ENCODE data around the gene TSPAN16. TPM values are rescaled to one million over a fixed set of nuclear protein-coding genes. Genes with fewer than 3 reads are reported as not detected.
A peak's percentile ranks its signal among the peaks of the same experiment; 100 is the strongest.
"Not testable (repeated sequence)": the region's sequence is repeated elsewhere in the genome, so short reads cannot be mapped to it uniquely, and the experiment has no call there.

TSPAN16 gene
- total RNA-seq, 1 experiment from 2014 or later = not detected

DNA sequence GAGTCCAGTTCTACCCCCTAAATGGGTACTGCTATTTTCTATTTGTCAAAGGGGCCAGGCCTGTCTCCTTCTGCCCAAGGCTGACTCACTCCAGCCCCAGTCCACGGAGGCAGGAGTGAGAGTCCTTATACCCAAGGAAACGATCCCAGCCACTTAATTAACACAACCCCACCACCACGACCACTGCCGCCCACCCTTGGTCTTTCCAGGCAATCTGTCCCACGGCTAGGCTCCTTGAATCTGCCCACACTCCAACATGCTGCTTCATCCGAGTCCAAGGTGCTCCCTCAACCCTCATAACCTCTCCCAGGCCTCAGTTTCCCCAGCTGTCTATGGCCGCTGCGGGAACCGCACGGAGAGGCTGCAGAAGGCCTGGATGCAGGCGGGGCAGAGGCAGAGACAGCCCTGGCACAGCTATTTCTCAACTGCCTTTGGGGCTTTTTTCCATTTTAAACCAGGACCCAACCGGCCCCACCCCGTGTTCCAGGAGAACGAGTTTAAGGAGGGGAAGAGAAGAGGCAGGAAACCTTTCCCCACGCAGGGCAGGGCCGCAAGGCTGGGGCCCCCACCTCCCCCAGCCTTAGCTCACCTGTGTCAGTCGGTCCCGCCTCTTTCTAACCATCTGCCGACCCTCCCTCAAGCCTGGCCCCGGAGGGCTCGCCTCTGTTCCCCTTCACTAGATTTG lies 42.8 kb downstream of the TSPAN16 start:
- H3K27me3 ChIP-seq = peaks cover 12% of the 10 kb centered on the region; the same call in 1 of the 2 replicates
- H3K9me3 ChIP-seq (replicated peaks) = no peaks in the 10 kb centered on the region
- H3K27ac ChIP-seq = no peak overlapping the region
- peaks cover 4% of the 10 kb centered on the region; the same call in 1 of the 2 replicates for H3K4me1 ChIP-seq
- H3K4me3 ChIP-seq = no peak overlapping the region
- H3K36me3 ChIP-seq = no peaks in the 10 kb centered on the region
- no peak for DNase-seq

DNA sequence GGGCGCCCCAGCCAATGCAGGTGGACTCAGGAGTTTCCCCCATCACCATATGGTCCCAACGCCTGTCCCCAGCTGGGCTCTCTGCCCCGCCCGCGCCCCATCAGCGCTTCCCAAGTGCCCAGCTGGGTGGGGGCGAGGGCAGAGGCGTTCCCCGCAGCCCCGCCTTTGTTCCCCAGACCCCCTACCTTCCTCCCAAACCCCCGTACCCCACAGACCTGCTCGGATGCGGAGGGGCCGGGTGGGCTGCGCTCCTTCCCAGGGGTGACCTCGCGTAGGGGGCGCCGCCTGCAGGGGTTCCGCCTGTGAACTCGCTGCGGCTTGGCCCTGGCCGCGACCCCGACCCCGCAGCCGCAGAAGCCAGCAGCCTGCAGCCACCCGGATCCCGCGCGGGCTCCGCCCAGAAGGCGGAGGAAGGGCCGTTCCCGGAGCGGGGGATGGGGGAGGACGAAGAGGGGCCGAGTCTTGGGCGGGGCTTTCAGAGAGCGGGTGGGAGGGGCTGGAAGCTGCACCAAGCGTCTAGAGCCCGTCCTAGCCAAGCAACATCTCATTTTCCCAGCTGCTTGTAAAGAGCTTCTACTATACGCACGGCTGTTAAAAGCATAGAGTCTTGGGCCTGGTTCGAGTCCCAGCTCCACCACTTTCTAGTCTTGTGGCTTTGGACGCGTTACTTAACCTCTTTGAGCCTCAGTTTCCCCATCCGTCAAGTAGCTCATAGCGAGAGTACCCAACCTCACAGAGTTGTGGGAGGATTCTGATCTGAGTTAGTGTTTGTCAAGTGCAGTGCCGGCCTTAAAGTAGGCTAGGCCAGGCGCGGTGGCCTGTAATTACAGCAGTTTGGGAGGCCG lies 43.5 kb downstream of the TSPAN16 start, which contains the start of gene RAB3D:
RAB3D (minus strand) TSS at position 404 of the 845 bp plus-strand sequence. CDS start 2,258 bp downstream, outside the sequence.
- peak within 1 kb of the TSS; percentile 34; the same call in 1 of the 2 replicates for H3K4me3 ChIP-seq
- peaks cover 12% of the 10 kb centered on the region; the same call in 1 of the 2 replicates for H3K27me3 ChIP-seq
- H3K36me3 ChIP-seq = no peaks in the 10 kb centered on the region
- H3K4me1 ChIP-seq = peaks cover 6% of the 10 kb centered on the region
- H3K27ac ChIP-seq = no peak within 1 kb of the TSS
- peak; percentile 85 to 86 for DNase-seq
- H3K9me3 ChIP-seq (replicated peaks) = no peaks in the 10 kb centered on the region

DNA sequence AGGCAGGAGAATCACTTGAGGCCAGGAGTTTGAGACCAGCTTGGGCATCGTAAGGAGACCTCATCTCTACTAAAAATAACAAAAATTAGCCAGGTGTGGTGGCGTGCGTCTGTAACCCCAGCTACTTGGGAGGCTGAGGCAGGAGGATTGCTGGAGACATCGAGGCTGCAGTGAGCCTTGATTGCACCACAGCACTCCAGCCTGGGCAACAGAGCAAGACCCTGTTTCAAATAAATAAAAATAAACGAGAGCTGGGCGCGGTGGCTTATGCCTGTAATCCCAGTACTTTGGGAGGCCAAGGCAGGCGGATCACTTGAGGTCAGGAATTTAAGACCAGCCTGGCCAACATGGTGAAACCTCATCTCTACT lies 44.1 kb downstream of the TSPAN16 start:
- not testable (repeated sequence) for H3K4me1 ChIP-seq; H3K9me3 ChIP-seq (replicated peaks); H3K4me3 ChIP-seq; H3K27ac ChIP-seq; DNase-seq; H3K36me3 ChIP-seq
- peaks cover 12% of the 10 kb centered on the region; the same call in 1 of the 2 replicates for H3K27me3 ChIP-seq

DNA sequence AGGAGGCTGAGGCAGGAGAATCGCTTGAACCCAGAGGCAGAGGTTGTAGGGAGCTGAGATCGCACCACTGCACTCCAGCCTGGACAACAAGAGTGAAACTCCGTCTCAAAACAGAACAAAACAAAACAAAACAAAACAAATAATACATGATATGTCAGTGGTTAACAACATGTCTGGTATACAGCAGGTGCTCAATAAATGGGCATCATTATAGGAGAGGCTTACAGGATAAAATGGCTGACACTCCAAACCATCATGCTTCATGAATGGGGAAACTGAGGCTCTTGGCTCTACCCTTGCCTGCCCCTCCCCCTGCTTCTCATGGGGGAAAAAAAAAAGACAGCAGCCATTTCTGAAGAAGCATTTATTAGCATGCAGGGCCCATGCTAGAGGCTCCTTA lies 46.5 kb downstream of the TSPAN16 start:
- Histone ChIP-seq H3K4me1 (peaks cover 12% of the 10 kb centered on the region), H3K4me3 (no peak overlapping the region), H3K27ac (no peak overlapping the region), H3K27me3 (peaks cover 12% of the 10 kb centered on the region; the same call in 1 of the 2 replicates), H3K36me3 (no peaks in the 10 kb centered on the region), H3K9me3 (replicated peaks) (no peaks in the 10 kb centered on the region)
- DNase-seq = no peak

- no peaks in the 10 kb centered on the region for H3K9me3 ChIP-seq (replicated peaks)
- no peaks in the 10 kb centered on the region for H3K36me3 ChIP-seq
- H3K27ac ChIP-seq = no peak overlapping the region; the same call in 1 of the 2 replicates
- DNase-seq = no peak
- H3K4me1 ChIP-seq = peaks cover 8% of the 10 kb centered on the region
- H3K27me3 ChIP-seq = no peaks in the 10 kb centered on the region
- peak overlapping the region; percentile 68 for H3K4me3 ChIP-seq
Observed at GRCh38 chr19:11345122-11345803, 49.3 kb downstream of the TSPAN16 start.

GRCh38 chr19:11346104-11346940 lies 50.4 kb downstream of the TSPAN16 start, which contains the start of the genes CCDC159 and TMEM205:
Gene CCDC159, plus strand, starts transcription at chr19:11346519. Its CDS starts 88 bp downstream, at chr19:11346607.
Gene TMEM205, minus strand, starts transcription at chr19:11346268. Its CDS starts 649 bp downstream, at chr19:11345619.
- H3K9me3 ChIP-seq (replicated peaks) = no peaks in the 10 kb centered on the region
- peak; percentile 99 for DNase-seq
- H3K27ac ChIP-seq = peak within 1 kb of the TSS; percentile 39; the same call in 1 of the 2 replicates
- H3K4me3 ChIP-seq = peak within 1 kb of the TSS; percentile 68
- no peaks in the 10 kb centered on the region for H3K27me3 ChIP-seq
- H3K36me3 ChIP-seq = no peaks in the 10 kb centered on the region
- peaks cover 8% of the 10 kb centered on the region for H3K4me1 ChIP-seq

DNA sequence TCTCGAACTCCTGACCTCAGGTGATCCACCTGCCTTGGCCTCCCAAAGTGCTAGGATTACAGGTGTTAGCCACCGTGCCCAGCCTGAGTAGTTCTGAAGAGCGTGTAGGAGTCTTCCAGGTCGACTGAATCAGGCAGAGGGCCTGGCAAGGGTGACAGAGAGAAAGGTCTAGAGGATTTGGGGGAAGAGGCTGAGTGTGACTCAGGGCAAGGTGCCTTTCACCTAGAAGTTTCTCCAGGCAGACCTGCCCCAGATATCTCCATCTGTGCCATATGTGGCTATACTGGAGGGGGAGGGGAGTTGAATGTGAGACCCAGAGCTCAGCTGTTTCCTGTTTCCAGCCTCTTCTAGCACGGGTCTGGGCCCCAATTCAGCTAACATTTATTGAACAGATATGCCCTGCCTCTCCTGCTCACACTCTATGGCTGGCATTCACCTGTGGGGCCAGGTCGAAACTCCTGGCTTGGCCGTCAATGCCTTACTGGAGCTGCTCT lies 51.6 kb downstream of the TSPAN16 start:
- Histone ChIP-seq H3K27me3 (no peaks in the 10 kb centered on the region), H3K9me3 (replicated peaks) (no peaks in the 10 kb centered on the region), H3K4me3 (no peak overlapping the region), H3K4me1 (peaks cover 8% of the 10 kb centered on the region), H3K36me3 (no peaks in the 10 kb centered on the region), H3K27ac (no peak overlapping the region)
- DNase-seq = no peak

DNA sequence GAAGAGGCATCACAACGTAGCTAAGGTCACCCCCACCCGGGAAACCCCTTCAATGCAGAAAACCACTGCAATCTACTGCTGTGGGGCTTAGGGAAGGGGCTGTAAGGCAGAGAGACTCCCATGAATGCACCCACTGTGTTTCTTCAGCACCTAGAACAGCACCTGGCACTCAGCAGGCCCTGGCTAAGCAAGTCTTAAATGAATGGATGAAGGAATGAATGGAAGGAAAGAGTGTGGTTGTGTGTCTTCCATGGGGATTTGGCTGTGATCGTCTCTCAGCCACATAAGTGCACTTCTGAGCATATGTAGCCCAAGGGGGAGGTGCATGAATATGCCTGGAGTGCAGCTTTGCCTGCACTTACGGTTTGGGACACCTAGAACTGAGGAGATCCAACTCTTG lies 53.2 kb downstream of the TSPAN16 start:
- Histone ChIP-seq H3K9me3 (replicated peaks) (no peaks in the 10 kb centered on the region), H3K27ac (no peak overlapping the region), H3K27me3 (no peaks in the 10 kb centered on the region), H3K36me3 (no peaks in the 10 kb centered on the region), H3K4me3 (no peak overlapping the region), H3K4me1 (peaks cover 6% of the 10 kb centered on the region)
- no peak for DNase-seq

- not testable (repeated sequence) for H3K27ac ChIP-seq; H3K4me3 ChIP-seq; H3K36me3 ChIP-seq; H3K27me3 ChIP-seq; H3K9me3 ChIP-seq (replicated peaks); H3K4me1 ChIP-seq; DNase-seq
Observed at GRCh38 chr19:11354102-11354501, 58.1 kb downstream of the TSPAN16 start.

DNA sequence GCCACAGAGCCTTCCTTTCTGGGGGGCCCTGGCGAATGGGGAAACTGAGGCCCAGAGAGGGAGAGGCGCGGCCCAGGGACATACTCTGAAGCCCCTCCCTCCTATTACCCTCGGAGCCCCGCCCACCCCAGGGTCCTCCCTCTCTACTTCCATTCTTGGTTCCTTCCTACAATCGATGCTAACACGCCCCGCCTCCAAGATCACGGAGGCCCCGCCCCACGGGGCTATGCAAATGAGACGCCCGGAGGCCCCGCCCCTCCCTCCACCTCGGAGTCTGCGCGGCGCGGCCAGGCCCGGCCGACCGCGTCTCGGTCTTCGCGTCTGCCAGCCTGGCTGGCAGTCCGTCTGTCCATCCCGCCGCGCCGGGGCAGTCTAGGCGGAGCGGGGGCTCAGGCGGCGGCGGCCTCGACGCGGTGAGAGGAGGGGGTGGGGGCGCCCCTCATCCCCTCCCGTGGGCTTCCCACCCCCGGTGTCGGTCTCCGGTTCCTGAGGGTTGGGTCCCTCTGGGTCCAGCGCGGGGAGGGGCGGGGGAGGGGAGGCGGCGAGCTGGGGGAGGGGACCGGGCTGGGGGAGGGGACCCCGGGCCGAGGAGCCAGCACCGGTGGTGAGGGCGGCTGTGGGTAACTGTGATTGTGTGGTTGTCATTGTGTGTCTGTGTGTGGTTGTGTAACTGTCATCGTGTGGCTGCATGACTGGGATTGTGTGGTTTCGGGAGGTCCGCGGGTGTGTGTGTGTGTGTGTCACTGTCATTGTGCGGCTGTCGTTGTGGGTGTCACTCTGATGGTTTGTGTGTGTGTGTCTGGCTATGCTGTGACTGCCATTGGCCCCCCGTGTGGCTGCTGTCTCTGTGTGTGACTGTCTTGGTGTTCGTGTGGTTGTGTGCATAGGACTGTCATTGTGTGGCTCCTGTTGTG lies 59.5 kb downstream of the TSPAN16 start, which contains the start of gene PLPPR2:
PLPPR2 (plus strand) TSS at position 273 of the 914 bp plus-strand sequence. CDS start 2,242 bp downstream, outside the sequence.
- peak; percentile 60 to 63 for DNase-seq
- H3K27me3 ChIP-seq = no peaks in the 10 kb centered on the region; the same call in 1 of the 2 replicates
- H3K4me3 ChIP-seq = no peak within 1 kb of the TSS
- no peaks in the 10 kb centered on the region for H3K4me1 ChIP-seq
- H3K9me3 ChIP-seq (replicated peaks) = no peaks in the 10 kb centered on the region
- H3K27ac ChIP-seq = no peak within 1 kb of the TSS
- no peaks in the 10 kb centered on the region for H3K36me3 ChIP-seq

DNA sequence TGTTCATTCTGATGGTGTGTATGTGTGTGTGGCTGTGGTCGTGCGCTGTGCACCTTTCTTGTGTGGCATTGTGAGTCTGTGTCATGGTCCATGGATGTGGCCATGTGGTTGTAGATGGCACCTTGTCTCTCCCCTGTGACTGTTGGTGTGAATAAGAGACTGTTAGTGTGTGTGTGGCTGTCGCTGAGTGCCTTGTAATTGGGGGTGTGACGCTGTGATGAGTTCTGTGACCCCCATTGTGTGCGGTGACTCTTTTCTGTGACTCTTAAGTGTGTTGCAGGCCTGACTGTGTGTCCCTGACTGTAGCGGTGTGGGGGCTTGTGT lies 60.1 kb downstream of the TSPAN16 start:
- Histone ChIP-seq H3K36me3 (no peaks in the 10 kb centered on the region), H3K4me3 (no peak overlapping the region), H3K4me1 (no peaks in the 10 kb centered on the region)

DNA sequence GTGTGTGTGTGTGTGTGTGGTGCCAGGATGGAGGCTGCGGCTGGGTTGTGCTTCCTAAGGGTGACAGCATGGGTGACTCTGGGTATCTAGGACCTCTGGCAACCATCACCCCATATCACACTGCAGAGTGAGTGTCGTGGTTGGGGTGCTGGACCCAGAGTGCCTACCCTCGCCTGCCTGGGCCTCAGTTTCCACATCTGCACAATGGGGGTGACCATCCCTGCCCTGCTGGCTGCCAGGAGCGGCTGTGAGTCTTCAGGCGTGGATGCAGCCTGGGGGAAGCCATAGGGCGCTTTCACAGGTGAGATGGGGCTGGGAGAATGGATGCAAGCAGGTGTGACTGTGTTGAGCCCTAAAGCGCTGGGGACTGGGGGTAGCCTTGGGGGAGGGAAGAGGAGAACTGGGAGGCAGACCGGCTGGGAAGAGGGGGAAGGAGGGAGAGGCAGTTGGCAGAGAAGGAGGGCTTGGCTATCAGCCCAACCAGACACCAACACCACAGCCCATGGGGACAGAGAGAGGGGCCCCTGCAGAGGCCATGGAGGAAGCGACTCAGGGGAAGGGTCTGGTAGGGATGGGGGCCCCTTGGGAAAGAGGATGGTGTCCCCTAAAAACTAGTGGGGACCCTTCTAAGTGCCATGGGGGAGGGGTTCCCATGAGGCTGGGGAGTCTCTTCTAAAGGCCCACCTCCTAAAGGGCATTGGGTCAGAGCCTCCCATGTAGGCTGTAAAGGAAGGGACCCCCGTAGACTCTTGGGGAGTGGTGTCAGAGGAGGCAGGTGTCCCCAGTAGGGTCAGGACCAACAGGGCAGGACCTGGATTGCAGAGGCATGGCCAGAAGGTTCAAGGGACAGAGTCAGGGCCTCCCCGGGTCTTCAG lies 61.0 kb downstream of the TSPAN16 start:
- Histone ChIP-seq H3K4me1 (no peaks in the 10 kb centered on the region), H3K36me3 (no peaks in the 10 kb centered on the region), H3K9me3 (replicated peaks) (no peaks in the 10 kb centered on the region), H3K27me3 (no peaks in the 10 kb centered on the region; the same call in 1 of the 2 replicates), H3K27ac (no peak overlapping the region), H3K4me3 (no peak overlapping the region)
- no peak for DNase-seq

More for the DNA sequence above, 60.1 kb downstream of the TSPAN16 start:
- no peaks in the 10 kb centered on the region; the same call in 1 of the 2 replicates for H3K27me3 ChIP-seq
- no peak overlapping the region for H3K27ac ChIP-seq
- no peak for DNase-seq
- H3K9me3 ChIP-seq (replicated peaks) = no peaks in the 10 kb centered on the region

Data from SJCRH30 (cell line).